Measurements from ENCODE around the gene NUP205.

GRCh38 chr7:135666846-135667245 lies 109.1 kb downstream of the NUP205 start:
- TF ChIP-seq POLR2A (IDR thresholded peaks at IDR 0.05; ENCODE audit: borderline replicate concordance, extremely low read depth, insufficient read depth, insufficient read length): no peak
- TF ChIP-seq CTCF (IDR thresholded peaks at IDR 0.05 in 2 of 3, conservative IDR thresholded peaks at IDR 0.05 in 1 of 3; ENCODE audit: borderline replicate concordance in 1 of 3, insufficient read depth in 1 of 3, low read depth in 2 of 3, low read length in 2 of 3): no peak
- no peak for TF ChIP-seq MAX (IDR thresholded peaks at IDR 0.05)
- TF ChIP-seq EZH2 (IDR thresholded peaks at IDR 0.05): no peak
- TF ChIP-seq, protein P1, sequence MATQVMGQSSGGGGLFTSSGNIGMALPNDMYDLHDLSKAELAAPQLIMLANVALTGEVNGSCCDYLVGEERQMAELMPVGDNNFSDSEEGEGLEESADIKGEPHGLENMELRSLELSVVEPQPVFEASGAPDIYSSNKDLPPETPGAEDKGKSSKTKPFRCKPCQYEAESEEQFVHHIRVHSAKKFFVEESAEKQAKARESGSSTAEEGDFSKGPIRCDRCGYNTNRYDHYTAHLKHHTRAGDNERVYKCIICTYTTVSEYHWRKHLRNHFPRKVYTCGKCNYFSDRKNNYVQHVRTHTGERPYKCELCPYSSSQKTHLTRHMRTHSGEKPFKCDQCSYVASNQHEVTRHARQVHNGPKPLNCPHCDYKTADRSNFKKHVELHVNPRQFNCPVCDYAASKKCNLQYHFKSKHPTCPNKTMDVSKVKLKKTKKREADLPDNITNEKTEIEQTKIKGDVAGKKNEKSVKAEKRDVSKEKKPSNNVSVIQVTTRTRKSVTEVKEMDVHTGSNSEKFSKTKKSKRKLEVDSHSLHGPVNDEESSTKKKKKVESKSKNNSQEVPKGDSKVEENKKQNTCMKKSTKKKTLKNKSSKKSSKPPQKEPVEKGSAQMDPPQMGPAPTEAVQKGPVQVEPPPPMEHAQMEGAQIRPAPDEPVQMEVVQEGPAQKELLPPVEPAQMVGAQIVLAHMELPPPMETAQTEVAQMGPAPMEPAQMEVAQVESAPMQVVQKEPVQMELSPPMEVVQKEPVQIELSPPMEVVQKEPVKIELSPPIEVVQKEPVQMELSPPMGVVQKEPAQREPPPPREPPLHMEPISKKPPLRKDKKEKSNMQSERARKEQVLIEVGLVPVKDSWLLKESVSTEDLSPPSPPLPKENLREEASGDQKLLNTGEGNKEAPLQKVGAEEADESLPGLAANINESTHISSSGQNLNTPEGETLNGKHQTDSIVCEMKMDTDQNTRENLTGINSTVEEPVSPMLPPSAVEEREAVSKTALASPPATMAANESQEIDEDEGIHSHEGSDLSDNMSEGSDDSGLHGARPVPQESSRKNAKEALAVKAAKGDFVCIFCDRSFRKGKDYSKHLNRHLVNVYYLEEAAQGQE (IDR thresholded peaks at IDR 0.05; ENCODE audit: low read depth): no peak
- TF ChIP-seq SIN3A (IDR thresholded peaks at IDR 0.05; ENCODE audit: low read depth): no peak
- no peak for TF ChIP-seq JUND (IDR thresholded peaks at IDR 0.05)
